HG03571 (cell line): ENCODE results near the gene RXFP4.
"Not testable (repeated sequence)": the region's sequence is repeated elsewhere in the genome, so short reads cannot be mapped to it uniquely, and the experiment has no call there.

Source experiments
- ATAC-seq: cut with Tn5 transposase; IDR thresholded peaks from one replicate; pipeline ENCODE4 v1.9.1; 2021; ENCODE audit not compliant: unreplicated experiment

The RXFP4 gene

GRCh38 chr1:155976913-155977689, 35.7 kb downstream of the RXFP4 start:
- no peak for ATAC-seq

- ATAC-seq, result no peak
Measured at GRCh38 chr1:155977690-155978324, 36.4 kb downstream of the RXFP4 start.

- ATAC-seq, result peak; percentile 50
Measured at GRCh38 chr1:155978325-155978972, 37.0 kb downstream of the RXFP4 start, which contains the start of gene ARHGEF2. ARHGEF2 (minus strand) TSS chr1:155978547; CDS start chr1:155978427, 120 bp downstream.

- ATAC-seq, result no peak
Measured at GRCh38 chr1:155978973-155979429, 37.6 kb downstream of the RXFP4 start.

GRCh38 chr1:155979597-155980343, 38.3 kb downstream of the RXFP4 start:
- ATAC-seq, result no peak

GRCh38 chr1:155981266-155982088, 40.0 kb downstream of the RXFP4 start:
- ATAC-seq, result no peak

- ATAC-seq, result no peak
Measured at GRCh38 chr1:155982106-155982505, 40.7 kb downstream of the RXFP4 start.

- no peak for ATAC-seq
Measured at GRCh38 chr1:155983191-155984024, 42.0 kb downstream of the RXFP4 start.

- ATAC-seq, result no peak
Measured at GRCh38 chr1:155984341-155984740, 42.9 kb downstream of the RXFP4 start.

GRCh38 chr1:155984903-155985645, 43.6 kb downstream of the RXFP4 start:
- not testable (repeated sequence) for ATAC-seq

- ATAC-seq, result no peak
Measured at GRCh38 chr1:155989242-155990004, 48.0 kb downstream of the RXFP4 start.

GRCh38 chr1:155990005-155990739, 48.7 kb downstream of the RXFP4 start:
- ATAC-seq, result no peak
